ENCODE data around the gene NUPR2. TPM values are rescaled to one million over a fixed set of nuclear protein-coding genes. Genes with fewer than 3 reads are reported as not detected.

Gene NUPR2
- polyA plus RNA-seq, 1 donor (not counting 4 experiments of a cell fraction or from before 2014, with no cell fraction given), result not detected

DNA sequence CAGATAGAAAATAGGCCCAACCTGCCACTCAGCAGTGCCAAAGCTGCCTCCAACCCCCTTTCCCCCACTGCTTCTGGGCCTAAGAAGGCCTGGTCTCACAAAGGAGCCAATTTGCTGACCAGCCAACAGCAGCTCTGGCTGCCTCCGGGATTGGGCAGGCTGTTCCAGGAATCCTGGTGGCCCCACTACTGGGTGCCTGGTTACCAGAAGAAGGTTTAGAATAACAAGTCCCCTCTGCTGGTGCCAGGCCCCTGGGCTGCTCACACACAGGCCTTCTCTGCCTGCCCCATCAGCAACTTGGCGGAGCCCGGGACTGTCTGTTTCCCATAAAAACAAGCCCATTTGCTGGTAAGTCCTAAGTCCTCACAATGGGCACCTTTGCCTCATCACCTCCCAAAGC lies 24.6 kb downstream of the NUPR2 start:
- no peak overlapping the region for H3K4me2 ChIP-seq (ENCODE audit: control insufficient read depth, extremely low read depth, insufficient read depth, low read depth, low read length)
- H3K79me2 ChIP-seq (ENCODE audit: control insufficient read depth, insufficient read depth, low read length), result no peaks in the 10 kb centered on the region
- peaks cover 0 to 10% of the 10 kb centered on the region in 2 experiments for H3K36me3 ChIP-seq (ENCODE audit: control insufficient read depth in 2 of 2, extremely low read depth in 1 of 2, insufficient read depth in 2 of 2, low read length in 2 of 2)
- dilution Hi-C loops (cut with MboI; ENCODE audit: extremely low pct_ligation_motif_present, low sequenced_read_pairs), result no loop called here
- H3K9ac ChIP-seq (ENCODE audit: control insufficient read depth, extremely low read depth, insufficient read depth, low read length), result no peak overlapping the region
- no peak overlapping the region for H2AFZ ChIP-seq (ENCODE audit: control insufficient read depth, low read length)
- H3K9me3 ChIP-seq (ENCODE audit: control insufficient read depth, low read depth, low read length), result no peaks in the 10 kb centered on the region
- TF ChIP-seq CTCF (optimal IDR thresholded peaks at IDR 0.05 in 1 of 3, IDR thresholded peaks at IDR 0.05 in 1 of 3, conservative IDR thresholded peaks at IDR 0.05 in 1 of 3; ENCODE audit: extremely low read depth in 1 of 3, insufficient read depth in 2 of 3, low read length in 3 of 3) (no peak), EZH2 (IDR thresholded peaks at IDR 0.05; ENCODE audit: low read length) (no peak)
- no peaks in the 10 kb centered on the region for H4K20me1 ChIP-seq (ENCODE audit: control insufficient read depth, extremely low read depth, insufficient read depth, low read length)
- no peak overlapping the region for H3K27ac ChIP-seq (ENCODE audit: control insufficient read depth, insufficient read depth, low read length)
- DNase-seq (ENCODE audit: low read depth, low spot score) (no peak), FAIRE-seq (no peak)
- H3K9me1 ChIP-seq (ENCODE audit: control insufficient read depth, extremely low read depth, insufficient read depth, low read length), result no peaks in the 10 kb centered on the region
- peaks cover 5% of the 10 kb centered on the region for H3K4me1 ChIP-seq (ENCODE audit: control insufficient read depth, extremely low read depth, insufficient read depth, low read length)
- H3K4me3 ChIP-seq (ENCODE audit: control insufficient read depth in 2 of 3, extremely low read depth in 1 of 3, insufficient read depth in 2 of 3, low read depth in 1 of 3, low read length in 3 of 3), result no peak overlapping the region
- H3K27me3 ChIP-seq (ENCODE audit: control insufficient read depth, extremely low read depth, insufficient read depth, low read length), result no peaks in the 10 kb centered on the region

DNA sequence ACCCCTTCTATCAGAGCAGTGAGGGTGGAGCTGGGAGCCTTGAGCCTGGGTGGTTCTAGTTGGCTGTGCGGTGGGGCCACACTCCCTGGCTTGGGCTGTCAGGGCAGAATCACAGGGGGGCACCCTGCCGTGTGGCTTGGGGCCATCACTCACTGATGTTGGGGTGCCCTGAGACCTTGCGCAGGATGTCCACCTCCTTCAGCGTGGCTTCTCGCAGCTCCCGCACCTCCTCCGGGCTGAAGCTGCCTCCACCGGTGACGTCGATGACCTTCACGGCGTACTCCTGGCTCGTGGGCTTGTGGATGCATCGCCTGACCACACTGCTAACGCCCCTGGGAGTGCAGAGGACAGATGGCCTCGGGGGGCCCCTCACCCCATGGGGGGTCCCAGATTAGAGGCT lies 28.8 kb downstream of the NUPR2 start:
- FAIRE-seq, result no peak
- Histone ChIP-seq H3K27ac (ENCODE audit: control insufficient read depth, insufficient read depth, low read length) (no peak overlapping the region), H3K4me1 (ENCODE audit: control insufficient read depth, extremely low read depth, insufficient read depth, low read length) (no peaks in the 10 kb centered on the region), H2AFZ (ENCODE audit: control insufficient read depth, low read length) (no peak overlapping the region), H3K79me2 (ENCODE audit: control insufficient read depth, insufficient read depth, low read length) (no peaks in the 10 kb centered on the region), H3K9me3 (ENCODE audit: control insufficient read depth, low read depth, low read length) (no peaks in the 10 kb centered on the region), H3K27me3 (ENCODE audit: control insufficient read depth, extremely low read depth, insufficient read depth, low read length) (no peaks in the 10 kb centered on the region), H3K9ac (ENCODE audit: control insufficient read depth, extremely low read depth, insufficient read depth, low read length) (no peak overlapping the region), H3K36me3 (ENCODE audit: control insufficient read depth in 2 of 2, extremely low read depth in 1 of 2, insufficient read depth in 2 of 2, low read length in 2 of 2) (peaks cover 0 to 10% of the 10 kb centered on the region in 2 experiments), H3K9me1 (ENCODE audit: control insufficient read depth, extremely low read depth, insufficient read depth, low read length) (no peaks in the 10 kb centered on the region), H4K20me1 (ENCODE audit: control insufficient read depth, extremely low read depth, insufficient read depth, low read length) (no peaks in the 10 kb centered on the region), H3K4me3 (ENCODE audit: control insufficient read depth in 2 of 3, extremely low read depth in 1 of 3, insufficient read depth in 2 of 3, low read depth in 1 of 3, low read length in 3 of 3) (no peak overlapping the region), H3K4me2 (ENCODE audit: control insufficient read depth, extremely low read depth, insufficient read depth, low read depth, low read length) (no peak overlapping the region)
- no peak for DNase-seq (ENCODE audit: low read depth, low spot score)
- no peak for TF ChIP-seq EZH2 (IDR thresholded peaks at IDR 0.05; ENCODE audit: low read length)
- TF ChIP-seq CTCF (optimal IDR thresholded peaks at IDR 0.05 in 1 of 3, IDR thresholded peaks at IDR 0.05 in 1 of 3, conservative IDR thresholded peaks at IDR 0.05 in 1 of 3; ENCODE audit: extremely low read depth in 1 of 3, insufficient read depth in 2 of 3, low read length in 3 of 3), result no peak
- dilution Hi-C loops (cut with MboI; ENCODE audit: extremely low pct_ligation_motif_present, low sequenced_read_pairs), result no loop called here

Data from keratinocyte (primary cell).